HG03575 (cell line): ENCODE results near the gene RBM8A.

ENCODE experiments used
- ATAC-seq: cut with Tn5 transposase; IDR thresholded peaks from one replicate; pipeline ENCODE4 v1.9.1; 2021; ENCODE audit not compliant: unreplicated experiment, insufficient number of reproducible peaks, low FRiP score; ENCODE audit errors: extremely low read depth

Gene RBM8A

DNA sequence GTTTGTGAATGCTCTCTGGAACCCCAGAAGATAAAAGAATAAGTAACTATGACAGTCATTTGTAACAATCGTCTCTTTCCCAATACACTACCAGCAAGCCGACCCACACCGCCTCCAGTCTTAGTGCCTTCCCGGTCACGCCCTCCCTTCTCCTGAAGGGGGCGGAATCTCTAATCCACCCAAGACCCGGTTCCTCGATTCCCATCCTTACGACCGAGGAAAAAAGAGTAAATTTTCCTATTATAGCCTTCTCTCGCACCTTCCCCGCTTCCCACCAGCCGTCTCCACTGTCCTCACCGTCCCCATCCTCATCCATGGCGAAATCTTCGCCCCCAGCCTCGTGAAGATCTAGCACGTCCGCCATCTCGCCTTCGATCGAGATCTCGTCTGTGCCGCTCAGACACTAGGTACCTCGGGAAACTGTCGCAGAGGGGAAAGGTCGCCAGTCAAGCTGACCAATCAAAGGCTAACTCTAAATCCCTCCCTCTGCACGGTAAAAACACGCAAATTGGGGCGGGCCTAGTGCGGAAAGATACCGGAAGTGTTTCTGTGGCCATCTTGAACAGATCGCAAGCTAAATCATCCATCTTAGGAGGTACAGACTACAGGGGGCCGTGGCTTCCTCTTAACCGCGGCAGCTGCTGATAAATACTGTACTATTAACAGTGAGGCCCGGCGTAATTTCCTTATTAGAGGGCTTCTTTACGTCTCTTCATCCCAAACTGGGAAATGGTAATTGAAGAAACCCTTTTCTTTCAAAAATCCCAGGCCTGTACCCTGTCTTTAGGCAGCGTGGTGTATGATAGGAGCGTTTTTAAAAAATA, at the start of gene RBM8A:
Gene RBM8A (minus strand): TSS at position 422 of the 824 bp plus-strand sequence. CDS start 58 bp downstream, at position 364.
- ATAC-seq = peak; percentile 85

DNA sequence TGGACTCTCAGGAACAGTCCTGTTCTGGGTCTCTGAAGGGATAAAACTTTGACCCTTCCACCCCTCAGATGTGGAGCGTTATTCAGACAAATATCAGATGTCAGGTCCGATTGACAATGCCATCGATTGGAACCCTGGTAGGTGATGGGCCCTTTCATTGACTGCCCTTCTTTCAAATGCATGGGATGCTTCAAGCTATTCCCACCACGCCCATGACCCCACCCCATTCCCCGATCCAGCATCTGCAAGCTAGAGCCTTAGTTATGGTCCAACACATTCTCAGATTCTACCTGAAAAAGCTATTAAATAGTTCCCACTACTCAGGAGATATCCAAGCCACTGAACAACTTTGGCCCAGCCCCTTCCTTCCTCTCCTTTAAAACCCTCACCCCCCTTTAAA, 49.7 kb upstream of the RBM8A start:
- ATAC-seq = no peak

DNA sequence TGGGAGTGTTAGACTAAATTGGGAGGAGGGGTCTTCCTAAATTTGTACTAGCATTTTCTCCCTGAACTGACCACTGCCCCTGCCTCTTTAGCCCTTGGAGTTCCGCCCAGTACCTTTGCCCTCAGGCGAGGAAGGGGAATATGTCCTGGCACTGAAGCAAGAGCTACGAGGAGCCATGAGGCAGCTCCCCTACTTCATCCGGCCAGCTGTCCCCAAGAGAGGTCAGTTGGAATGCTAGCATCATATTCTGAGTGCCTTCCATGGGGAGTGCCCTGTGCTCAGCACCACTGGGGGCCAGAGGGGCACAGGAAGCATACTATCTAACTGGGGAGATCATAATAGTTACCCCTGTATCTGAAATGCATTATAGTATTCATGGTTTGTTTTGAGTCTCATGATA, 47.9 kb upstream of the RBM8A start:
- no peak for ATAC-seq

DNA sequence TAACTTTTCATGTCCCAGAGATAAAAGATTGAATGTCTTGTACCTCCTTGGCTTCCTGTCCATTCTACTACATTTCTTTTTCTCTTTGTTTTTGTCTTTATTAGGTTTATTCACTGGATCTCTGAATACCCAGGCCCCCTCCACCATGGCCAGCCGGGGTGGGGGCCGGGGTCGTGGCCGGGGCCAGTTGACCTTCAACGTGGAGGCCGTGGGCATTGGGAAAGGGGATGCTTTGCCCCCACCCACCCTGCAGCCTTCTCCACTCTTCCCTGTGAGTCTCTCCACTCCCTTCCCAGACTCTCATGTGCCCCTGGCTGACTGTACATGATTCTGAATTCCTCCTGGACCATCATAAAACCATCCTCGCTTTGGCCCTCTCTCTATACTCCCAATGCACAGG, 47.4 kb upstream of the RBM8A start:
- no peak for ATAC-seq

DNA sequence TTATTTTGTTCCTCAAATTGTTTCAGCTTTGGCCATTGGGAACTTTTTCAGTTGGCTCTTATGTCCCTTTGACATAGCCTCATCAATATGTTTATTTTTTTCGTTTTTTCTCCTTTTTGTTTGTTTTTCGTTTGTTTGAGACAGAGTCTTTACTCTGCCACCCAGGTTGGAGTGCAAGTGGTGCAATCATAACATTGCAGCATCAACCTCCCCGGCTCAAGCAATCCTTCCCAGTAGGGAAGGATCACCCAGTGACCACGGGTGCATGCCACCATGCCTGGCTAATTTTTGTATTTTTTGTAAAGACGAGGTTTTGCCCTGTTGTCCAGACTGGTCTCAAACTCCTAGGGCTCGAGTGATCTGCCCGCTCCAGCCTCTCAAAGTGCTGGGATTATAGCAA, 45.3 kb upstream of the RBM8A start:
- ATAC-seq = no peak

DNA sequence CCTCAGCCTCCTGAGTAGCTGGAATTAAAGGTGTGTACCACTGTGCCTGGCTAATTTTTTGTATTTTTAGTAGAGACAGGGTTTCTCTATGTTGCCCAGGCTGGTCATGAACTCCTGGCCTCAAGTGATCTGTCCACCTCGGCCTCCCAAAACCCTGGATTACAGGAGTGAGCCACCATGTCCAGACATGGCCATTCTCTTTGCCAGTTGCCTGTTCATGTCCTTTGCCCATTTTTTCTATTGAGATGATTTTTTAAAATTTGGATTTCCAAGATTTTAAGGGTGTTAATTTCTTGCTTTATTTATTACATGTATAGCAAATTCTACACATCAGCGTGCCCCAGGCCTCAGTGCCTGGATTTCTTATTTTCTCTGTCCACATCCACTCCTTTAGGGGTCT, 40.0 kb upstream of the RBM8A start:
- ATAC-seq = no peak

DNA sequence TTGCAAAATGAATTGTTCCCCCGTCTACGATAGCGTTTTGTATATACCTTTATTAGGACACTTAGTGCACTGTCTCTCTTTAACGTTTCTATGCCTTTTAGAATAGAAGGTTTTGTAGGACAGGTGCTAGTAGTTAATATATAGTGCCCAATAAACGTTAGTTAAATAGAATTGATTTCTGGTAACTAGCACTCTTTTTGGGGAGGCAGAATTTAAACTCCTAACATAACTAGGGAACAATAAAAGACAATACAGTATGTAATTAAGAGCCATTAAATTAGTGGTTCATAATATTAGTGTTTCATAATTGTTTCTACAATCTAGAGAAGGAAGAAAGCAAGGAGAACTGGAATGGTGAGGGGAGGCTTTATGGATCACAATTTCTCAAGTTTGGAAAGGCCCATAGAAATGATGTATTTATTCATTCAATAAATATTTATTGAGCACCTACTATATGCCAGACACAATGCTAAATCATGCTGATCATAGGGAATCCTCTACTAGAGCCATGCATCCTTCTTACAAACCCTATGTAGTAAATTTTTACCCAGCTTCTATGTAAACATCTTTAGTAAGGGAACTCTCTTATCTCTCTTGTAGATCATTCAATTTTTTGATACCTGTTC, 37.9 kb upstream of the RBM8A start:
- ATAC-seq = no peak

DNA sequence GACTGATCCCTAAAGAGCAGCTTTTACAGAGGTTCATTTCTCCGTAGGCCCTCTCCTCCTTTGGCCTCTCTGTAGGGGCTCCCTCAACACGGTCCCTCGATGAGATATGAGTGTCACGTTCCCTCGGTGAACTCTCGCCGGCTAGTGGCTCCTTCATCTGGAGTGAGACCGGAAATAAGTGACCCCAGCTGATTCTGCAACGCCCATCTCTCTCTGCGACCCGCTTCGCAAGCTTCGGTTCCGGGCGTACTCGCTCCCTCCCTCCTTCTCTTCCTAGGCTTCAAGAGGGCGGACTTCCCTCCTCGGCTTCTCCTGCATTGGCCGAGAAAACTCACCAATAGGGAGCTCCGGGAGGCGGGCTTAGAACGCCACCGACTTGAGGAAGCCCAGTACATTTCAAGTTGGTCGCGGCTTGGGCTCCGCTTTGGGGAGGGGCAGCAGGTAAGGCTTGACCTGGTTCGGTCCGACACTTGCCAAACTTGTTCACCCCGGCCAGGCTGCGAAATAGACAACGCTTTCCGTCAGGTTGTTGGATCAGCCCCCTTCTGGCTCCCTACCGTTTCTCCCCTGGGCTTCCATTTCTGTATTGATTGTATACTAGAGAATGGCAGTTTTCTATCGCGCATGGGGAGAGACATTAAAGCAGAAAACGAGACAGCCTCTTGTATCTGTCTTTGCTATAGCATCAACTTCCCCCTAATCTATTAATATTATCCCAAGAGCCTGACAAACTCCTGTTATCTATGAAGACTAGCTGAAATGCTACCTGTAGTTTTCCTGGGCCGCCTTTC, 37.2 kb upstream of the RBM8A start, which contains the start of the genes ANKRD34A and POLR3GL:
Gene ANKRD34A (minus strand): TSS at position 248 of the 791 bp plus-strand sequence. CDS start 2,816 bp downstream, outside the sequence.
Gene POLR3GL (plus strand): TSS at position 363 of the 791 bp plus-strand sequence. CDS start 10,176 bp downstream, outside the sequence.
- peak; percentile 36 for ATAC-seq

DNA sequence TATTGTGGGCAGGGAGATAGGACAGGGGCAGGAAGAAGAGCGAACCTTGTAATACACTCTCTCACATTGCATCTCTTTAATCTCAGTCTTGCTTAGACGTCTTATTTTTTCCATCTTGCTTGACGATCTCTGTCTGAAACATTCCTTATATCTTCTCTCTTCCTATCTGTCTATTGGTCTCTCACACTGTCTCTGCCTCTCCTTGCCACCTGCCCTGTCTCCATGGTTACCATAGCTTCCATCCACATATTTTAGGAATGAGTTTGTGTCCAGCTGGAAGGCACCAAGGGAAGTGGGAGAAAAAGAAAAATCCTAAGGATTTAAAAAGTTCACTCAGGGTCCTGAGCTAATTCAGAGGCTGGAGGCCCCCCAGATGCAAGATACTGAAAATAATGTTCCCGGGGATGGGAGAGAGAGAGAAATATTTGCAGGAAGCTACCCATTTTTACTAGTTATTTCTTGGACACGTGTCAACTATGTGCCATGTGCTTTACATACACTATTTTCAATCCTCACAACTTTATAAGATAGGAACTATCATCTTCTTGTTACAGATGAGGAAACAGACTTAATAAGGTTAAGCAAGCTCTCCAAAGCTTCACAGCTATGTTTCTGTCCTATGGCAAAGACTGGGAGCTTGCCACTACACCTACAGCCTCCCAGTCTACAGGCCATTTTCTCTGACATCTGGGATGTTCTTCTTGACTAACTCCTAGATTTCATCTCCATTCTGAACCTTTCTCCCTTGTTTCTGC, 36.2 kb upstream of the RBM8A start:
- ATAC-seq = no peak

DNA sequence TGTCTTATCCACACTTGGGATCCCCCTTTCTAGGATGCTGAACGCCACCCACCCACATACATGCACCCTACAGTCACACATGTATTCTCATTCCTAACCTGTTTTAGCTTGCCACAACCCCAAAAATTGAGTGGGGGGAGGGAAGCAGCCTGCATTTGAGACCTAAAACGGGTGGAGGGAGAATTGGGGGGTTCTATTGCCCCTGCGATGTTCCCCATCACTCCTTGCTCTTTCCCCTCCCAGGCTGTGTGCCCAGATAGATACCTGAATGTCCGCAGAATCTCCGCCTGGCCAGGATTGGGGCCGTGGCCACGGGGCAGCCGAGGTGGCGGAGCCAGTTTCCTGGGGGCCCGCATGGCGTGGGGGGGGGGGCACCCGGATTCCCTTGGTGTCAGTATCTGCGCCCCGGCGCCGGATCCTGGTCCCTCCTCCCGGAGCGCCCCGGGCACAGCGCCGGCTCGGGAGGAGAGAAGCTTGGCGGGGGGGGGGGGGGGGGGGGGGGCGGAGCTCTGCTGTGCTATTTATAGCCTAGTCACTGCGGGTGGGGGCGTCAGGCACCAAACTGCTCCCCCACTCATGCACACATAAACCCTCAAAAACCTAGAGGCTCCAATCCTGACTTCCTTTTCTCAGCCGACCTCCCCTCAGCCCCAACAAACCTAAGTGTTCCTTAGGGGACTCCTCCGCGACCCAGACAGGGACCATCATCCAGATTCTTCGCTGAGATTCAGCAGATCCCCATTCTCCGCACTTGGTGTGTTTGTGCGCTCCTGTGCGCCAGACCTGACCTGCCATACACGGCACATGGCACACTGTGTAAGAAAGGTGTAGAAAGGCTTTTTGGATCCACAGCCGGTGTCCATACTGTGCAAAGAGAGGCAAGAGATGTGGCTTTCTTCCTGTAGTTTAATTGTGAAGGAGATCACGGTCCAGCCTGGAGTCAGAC, 35.1 kb upstream of the RBM8A start:
- no peak for ATAC-seq

DNA sequence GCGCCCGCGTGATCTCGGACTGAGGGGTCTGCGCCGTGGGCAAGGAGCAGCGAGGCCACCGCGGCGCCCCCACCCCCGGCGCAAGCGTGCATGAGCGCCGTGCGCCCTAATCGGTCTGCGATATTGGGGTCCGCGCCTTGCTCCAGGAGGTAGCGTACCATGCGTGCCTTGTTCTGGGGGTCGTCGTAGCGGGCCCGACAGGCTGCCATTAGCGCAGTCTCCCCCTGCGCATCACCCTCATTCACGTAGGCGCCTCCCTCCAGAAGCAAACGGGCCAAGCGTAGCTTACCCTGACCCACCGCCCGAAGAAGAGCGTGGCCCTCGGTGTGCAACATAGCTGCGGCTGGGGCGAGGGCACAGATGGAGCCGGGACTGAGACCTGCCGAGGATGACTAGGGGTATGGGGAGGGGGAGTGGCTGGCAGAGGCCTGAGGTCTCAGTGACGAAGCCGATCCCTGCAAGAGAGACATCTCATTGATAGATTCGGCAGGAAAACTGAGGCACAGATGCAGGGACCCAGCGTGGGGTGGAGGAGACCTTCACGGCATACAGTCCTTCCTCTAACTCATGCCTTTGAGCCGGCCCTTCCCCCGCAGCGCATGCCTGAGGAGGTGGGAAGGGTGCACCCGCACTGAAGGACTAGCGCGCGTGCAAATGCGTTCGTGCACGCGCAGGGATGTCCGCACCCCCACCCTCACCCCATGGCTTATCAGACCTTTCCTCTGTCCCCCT, 34.3 kb upstream of the RBM8A start:
- ATAC-seq = no peak

DNA sequence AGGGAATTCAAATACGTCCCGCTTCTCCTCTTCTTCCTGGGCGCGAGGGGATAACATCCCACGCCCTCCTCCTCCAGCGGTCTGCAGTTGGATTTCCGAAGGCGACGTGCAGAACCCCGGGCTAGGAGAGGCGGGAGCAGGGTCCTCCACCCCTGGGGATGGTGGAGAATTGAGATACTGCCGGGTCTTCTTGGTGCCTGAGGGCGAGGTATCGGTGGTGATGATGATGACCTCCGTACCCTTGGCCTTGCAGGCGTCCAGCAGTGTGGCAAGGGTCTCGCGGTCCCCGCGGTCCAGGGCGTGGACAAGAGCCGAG, 33.8 kb upstream of the RBM8A start:
- ATAC-seq = no peak

DNA sequence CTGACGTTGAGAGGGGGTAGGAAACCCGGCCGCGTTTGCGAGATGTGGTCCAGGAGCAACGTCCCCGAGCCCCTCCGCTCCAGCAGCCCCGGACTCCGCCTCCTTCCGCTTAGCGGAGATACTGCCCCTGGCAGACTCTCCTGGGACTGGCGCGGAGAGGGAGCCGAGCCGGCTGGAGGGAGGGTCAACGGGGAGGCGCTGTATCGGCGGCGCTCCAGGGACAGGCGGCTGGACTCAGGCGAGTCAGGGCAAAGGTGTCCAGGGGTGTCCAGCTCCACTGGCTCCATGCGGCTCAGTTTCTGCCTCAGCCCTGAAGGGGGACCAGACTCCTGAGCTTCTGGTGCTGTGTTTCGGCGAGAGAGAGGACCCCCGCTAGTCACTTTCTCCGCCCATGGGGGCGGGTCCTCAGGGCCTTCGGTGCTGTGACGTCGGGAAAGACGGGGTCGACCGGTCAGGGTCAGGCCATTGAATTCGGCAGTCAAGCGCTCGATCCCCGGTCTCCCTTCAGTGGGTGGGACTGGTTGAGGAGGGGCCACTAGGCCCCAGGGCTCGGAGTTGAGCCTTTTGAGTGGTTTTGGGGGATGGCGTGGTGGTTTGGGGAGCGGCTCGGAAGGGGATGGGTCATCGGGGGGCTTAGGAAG, 33.3 kb upstream of the RBM8A start:
- no peak for ATAC-seq

DNA sequence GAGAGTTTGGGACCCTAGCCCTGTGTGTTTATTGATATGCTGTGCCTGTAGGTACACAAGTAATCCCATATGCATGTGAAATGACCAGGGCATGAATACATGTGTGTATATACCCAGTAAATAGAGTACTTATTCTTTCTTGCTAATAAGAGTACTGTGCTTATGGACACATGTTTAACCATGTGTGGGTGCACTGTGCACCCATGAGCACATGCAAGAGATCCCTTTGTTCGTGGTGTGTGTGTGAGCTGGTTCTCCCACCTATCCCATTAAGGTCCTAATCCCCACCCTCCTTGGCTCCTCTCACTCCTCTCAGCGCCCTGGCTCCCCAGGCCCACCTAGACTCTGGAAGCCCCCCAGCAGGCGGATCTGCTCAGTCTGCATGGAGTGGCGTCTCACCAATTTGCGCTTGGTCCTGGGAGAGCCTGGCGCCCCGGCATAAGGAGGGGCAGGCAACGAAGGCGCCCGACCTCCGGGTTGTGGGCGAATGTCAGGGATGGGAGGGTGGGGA, 32.7 kb upstream of the RBM8A start:
- ATAC-seq = no peak

DNA sequence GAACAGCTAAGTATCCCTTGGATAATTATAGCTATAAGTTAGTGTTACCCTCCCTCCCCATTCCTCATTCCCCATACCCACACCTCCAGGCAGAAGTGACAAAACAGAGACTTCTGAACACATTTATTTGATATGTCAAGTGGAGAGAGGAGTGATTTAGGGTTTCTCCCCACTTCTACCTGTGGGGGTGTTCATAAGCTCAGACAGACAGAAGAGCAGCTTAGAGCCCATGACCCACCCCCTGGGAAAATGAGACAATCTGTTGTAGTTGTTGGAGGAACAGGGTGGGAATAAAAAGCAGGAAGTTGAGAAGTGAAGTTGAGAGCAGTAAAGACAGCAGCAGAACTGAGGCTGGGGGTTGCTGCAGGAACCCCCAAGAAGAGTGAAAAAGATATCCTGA, 32.0 kb upstream of the RBM8A start:
- ATAC-seq = no peak

DNA sequence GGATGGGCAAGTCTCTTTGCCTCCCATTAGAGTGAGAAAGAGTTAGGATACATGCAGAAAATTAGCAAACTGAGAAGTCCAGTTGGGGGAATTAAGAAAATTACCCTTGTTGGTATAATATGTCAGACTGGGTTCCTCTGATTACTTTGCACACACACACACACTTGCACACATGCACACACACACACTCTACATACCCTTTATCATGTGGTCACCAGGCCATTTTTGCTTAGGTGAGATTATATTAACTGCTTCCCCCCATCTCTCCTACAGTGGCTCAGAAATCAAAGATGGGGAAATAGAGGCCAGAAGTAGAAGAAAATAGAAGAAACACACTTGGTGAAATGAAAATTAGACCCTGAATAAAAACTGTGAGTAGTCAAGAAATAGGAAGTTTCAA, 31.4 kb upstream of the RBM8A start:
- no peak for ATAC-seq
